GM19099 (cell line): ENCODE data around the gene TCF23.

Experiments used
- POLR2A ChIP-seq: IDR thresholded peaks from 3 replicates; pipeline ENCODE4 v1.6.1; 2011; ENCODE audit warnings: low read depth; ENCODE audit not compliant: insufficient read length; ENCODE audit errors: extremely low read depth

The TCF23 gene

GRCh38 chr2:27126252-27126710 is 22.5 kb upstream of the TCF23 start:
- TF ChIP-seq POLR2A: no peak

- no peak for TF ChIP-seq POLR2A
These were observed 20.7 kb upstream of the TCF23 start for GRCh38 chr2:27127883-27128667.

- peak; percentile 0 for TF ChIP-seq POLR2A
These were observed 19.9 kb upstream of the TCF23 start for GRCh38 chr2:27128668-27129571.

GRCh38 chr2:27130396-27130795 is 18.4 kb upstream of the TCF23 start:
- TF ChIP-seq POLR2A: no peak

- no peak for TF ChIP-seq POLR2A
These were observed 17.4 kb upstream of the TCF23 start for GRCh38 chr2:27131429-27131828.

GRCh38 chr2:27133195-27133875 is 15.5 kb upstream of the TCF23 start:
- TF ChIP-seq POLR2A: no peak

GRCh38 chr2:27133905-27134780 is 14.7 kb upstream of the TCF23 start, which contains the start of gene PREB:
Gene PREB (minus strand): TSS chr2:27134636. CDS start chr2:27134421, 215 bp downstream.
- TF ChIP-seq POLR2A: peak; percentile 87

GRCh38 chr2:27134781-27135477 is 13.9 kb upstream of the TCF23 start:
- TF ChIP-seq POLR2A: no peak

- no peak for TF ChIP-seq POLR2A
These were observed 13.3 kb upstream of the TCF23 start for GRCh38 chr2:27135478-27135955.

GRCh38 chr2:27136751-27137150 is 12.1 kb upstream of the TCF23 start:
- no peak for TF ChIP-seq POLR2A

GRCh38 chr2:27137322-27137935 is 11.4 kb upstream of the TCF23 start:
- no peak for TF ChIP-seq POLR2A

- TF ChIP-seq POLR2A: no peak
These were observed 10.7 kb upstream of the TCF23 start for GRCh38 chr2:27138111-27138510.

GRCh38 chr2:27139310-27139709 is 9.5 kb upstream of the TCF23 start, which contains the start of gene PRR30:
Gene PRR30 (minus strand): TSS chr2:27139410. CDS start chr2:27138329, 1,081 bp downstream.
- TF ChIP-seq POLR2A: no peak
